Activated CD4-positive, alpha-beta T cell treated with anti-CD3 and anti-CD28 coated beads, Interleukin-10, Interleukin-2, amounts not matched to agents 100 ng/mL and 50 ng/mL, durations not matched to agents 16 hours and 8 hours (primary cell): ENCODE data around the gene RPS24.
"Not testable (repeated sequence)": the region's sequence is repeated elsewhere in the genome, so short reads cannot be mapped to it uniquely, and the experiment has no call there.

Experiments
- DNase-seq: peaks from one replicate; pipeline ENCODE4 v3.0.0-alpha.2; 2020

Gene RPS24

GRCh38 chr10:78033637-78034470 lies at the start of gene RPS24:
Gene RPS24, plus strand, starts transcription at chr10:78033863. Its CDS starts 39 bp downstream, at chr10:78033902.
- DNase-seq, result peak; percentile 97

GRCh38 chr10:77984986-77985385 lies 48.7 kb upstream of the RPS24 start:
- DNase-seq, result no peak

GRCh38 chr10:77987671-77988255 lies 45.9 kb upstream of the RPS24 start:
- DNase-seq, result no peak

- peak; percentile 12 for DNase-seq
Observed at GRCh38 chr10:77989081-77989724, 44.5 kb upstream of the RPS24 start.

- DNase-seq, result no peak
Observed at GRCh38 chr10:77993620-77994019, 40.0 kb upstream of the RPS24 start.

GRCh38 chr10:77998780-77999179 lies 34.9 kb upstream of the RPS24 start:
- not testable (repeated sequence) for DNase-seq

- DNase-seq, result no peak
Observed at GRCh38 chr10:78000206-78000605, 33.5 kb upstream of the RPS24 start.

GRCh38 chr10:78000956-78001472 lies 32.6 kb upstream of the RPS24 start:
- no peak for DNase-seq

- no peak for DNase-seq
Observed at GRCh38 chr10:78002541-78003288, 30.9 kb upstream of the RPS24 start.

GRCh38 chr10:78004215-78005026 lies 29.2 kb upstream of the RPS24 start:
- DNase-seq, result no peak

- no peak for DNase-seq
Observed at GRCh38 chr10:78007172-78007571, 26.5 kb upstream of the RPS24 start.

- DNase-seq, result no peak
Observed at GRCh38 chr10:78009662-78010061, 24.0 kb upstream of the RPS24 start.

- no peak for DNase-seq
Observed at GRCh38 chr10:78010278-78010677, 23.4 kb upstream of the RPS24 start.

- no peak for DNase-seq
Observed at GRCh38 chr10:78011065-78011464, 22.6 kb upstream of the RPS24 start.

GRCh38 chr10:78013564-78013963 lies 20.1 kb upstream of the RPS24 start:
- DNase-seq, result no peak

- no peak for DNase-seq
Observed at GRCh38 chr10:78015546-78015945, 18.1 kb upstream of the RPS24 start.

GRCh38 chr10:78017856-78018255 lies 15.8 kb upstream of the RPS24 start:
- DNase-seq, result no peak

GRCh38 chr10:78019264-78019663 lies 14.4 kb upstream of the RPS24 start:
- no peak for DNase-seq

GRCh38 chr10:78021201-78021600 lies 12.5 kb upstream of the RPS24 start:
- DNase-seq, result no peak

GRCh38 chr10:78023741-78024140 lies 9.9 kb upstream of the RPS24 start:
- DNase-seq, result no peak

- DNase-seq, result no peak
Observed at GRCh38 chr10:78025685-78026364, 7.8 kb upstream of the RPS24 start.
